ENCODE measurements around the gene MRPL53. TPM values are rescaled to one million over a fixed set of nuclear protein-coding genes. Genes with fewer than 3 reads are reported as not detected.
A peak's percentile ranks its signal among the peaks of the same experiment; 100 is the strongest.

MRPL53 gene
- total and polyA plus RNA-seq, 2 of the 13 experiments (the other 11 are each of a cell fraction or from before 2014, with no cell fraction given): 34.3 to 51.9 TPM

DNA sequence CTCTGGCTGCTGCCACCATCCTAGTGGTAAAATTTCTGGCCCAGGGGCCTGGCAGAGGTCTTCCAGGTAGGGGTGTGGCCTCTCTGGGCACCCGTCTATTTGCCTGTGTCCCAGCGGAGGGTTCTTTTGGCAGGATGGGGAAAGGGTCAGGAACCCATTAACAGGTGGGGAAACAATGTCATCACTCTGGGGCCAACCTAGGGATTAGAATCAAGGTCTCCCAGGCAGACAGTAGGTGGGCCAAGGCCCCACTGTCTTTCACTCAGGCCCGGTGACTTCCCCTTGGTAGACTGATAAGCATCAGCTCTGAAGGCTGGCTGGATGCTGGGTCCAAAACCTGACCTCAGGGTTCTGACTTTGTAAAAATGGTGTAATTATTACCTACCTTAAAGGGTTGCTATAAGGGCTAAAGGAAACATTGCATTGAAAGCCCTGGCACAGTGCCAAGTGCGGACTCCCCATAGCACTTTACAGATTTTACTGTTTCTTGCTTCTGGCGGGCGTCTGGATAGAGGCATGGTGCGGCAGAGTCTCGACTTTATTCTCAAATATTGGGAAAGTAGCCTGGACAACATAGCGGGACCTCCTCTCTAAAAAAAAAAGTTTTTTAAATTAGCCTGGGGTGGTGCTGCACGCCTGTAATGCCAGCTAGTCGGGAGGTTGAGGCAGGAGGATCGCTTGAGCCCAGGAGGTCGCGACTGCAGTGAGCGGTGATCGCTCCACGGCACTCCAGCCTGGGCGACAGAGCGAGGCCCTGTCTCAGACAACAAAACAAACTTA, 24.7 kb upstream of the MRPL53 start (continued):
- TF ChIP-seq, protein P1, sequence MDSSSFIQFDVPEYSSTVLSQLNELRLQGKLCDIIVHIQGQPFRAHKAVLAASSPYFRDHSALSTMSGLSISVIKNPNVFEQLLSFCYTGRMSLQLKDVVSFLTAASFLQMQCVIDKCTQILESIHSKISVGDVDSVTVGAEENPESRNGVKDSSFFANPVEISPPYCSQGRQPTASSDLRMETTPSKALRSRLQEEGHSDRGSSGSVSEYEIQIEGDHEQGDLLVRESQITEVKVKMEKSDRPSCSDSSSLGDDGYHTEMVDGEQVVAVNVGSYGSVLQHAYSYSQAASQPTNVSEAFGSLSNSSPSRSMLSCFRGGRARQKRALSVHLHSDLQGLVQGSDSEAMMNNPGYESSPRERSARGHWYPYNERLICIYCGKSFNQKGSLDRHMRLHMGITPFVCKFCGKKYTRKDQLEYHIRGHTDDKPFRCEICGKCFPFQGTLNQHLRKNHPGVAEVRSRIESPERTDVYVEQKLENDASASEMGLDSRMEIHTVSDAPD (CRISPR knock-in tag; IDR thresholded peaks at IDR 0.05): no peak
- TF ChIP-seq, protein P2, sequence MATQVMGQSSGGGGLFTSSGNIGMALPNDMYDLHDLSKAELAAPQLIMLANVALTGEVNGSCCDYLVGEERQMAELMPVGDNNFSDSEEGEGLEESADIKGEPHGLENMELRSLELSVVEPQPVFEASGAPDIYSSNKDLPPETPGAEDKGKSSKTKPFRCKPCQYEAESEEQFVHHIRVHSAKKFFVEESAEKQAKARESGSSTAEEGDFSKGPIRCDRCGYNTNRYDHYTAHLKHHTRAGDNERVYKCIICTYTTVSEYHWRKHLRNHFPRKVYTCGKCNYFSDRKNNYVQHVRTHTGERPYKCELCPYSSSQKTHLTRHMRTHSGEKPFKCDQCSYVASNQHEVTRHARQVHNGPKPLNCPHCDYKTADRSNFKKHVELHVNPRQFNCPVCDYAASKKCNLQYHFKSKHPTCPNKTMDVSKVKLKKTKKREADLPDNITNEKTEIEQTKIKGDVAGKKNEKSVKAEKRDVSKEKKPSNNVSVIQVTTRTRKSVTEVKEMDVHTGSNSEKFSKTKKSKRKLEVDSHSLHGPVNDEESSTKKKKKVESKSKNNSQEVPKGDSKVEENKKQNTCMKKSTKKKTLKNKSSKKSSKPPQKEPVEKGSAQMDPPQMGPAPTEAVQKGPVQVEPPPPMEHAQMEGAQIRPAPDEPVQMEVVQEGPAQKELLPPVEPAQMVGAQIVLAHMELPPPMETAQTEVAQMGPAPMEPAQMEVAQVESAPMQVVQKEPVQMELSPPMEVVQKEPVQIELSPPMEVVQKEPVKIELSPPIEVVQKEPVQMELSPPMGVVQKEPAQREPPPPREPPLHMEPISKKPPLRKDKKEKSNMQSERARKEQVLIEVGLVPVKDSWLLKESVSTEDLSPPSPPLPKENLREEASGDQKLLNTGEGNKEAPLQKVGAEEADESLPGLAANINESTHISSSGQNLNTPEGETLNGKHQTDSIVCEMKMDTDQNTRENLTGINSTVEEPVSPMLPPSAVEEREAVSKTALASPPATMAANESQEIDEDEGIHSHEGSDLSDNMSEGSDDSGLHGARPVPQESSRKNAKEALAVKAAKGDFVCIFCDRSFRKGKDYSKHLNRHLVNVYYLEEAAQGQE (IDR thresholded peaks at IDR 0.05; ENCODE audit: borderline replicate concordance in 1 of 2, low read depth in 1 of 2, low read length in 2 of 2): no peak
- TF ChIP-seq, protein P3, sequence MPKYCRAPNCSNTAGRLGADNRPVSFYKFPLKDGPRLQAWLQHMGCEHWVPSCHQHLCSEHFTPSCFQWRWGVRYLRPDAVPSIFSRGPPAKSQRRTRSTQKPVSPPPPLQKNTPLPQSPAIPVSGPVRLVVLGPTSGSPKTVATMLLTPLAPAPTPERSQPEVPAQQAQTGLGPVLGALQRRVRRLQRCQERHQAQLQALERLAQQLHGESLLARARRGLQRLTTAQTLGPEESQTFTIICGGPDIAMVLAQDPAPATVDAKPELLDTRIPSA (CRISPR knock-in tag; IDR thresholded peaks at IDR 0.05; ENCODE audit: borderline replicate concordance): no peak
- 0 out of 2 replicates have a peak, but pooled peaks have one; percentile 32 for TF ChIP-seq REL (CRISPR knock-in tag; conservative IDR thresholded peaks at IDR 0.05)
- no peak for TF ChIP-seq E2F5 (CRISPR knock-in tag; conservative IDR thresholded peaks at IDR 0.05)
- TF ChIP-seq ZNF274 (CRISPR knock-in tag; IDR thresholded peaks at IDR 0.05): no peak
- no peak for TF ChIP-seq ZNF550 (CRISPR knock-in tag; IDR thresholded peaks at IDR 0.05; ENCODE audit: borderline replicate concordance)
- no peak for TF ChIP-seq SRF (IDR thresholded peaks at IDR 0.05; ENCODE audit: low read depth, low read length)
- no peak for TF ChIP-seq ZNF546 (CRISPR knock-in tag; conservative IDR thresholded peaks at IDR 0.05)
- no peak for TF ChIP-seq PRMT3 (CRISPR knock-in tag; IDR thresholded peaks at IDR 0.05; ENCODE audit: borderline replicate concordance, low read depth)
- TF ChIP-seq ZNF333 (CRISPR knock-in tag; IDR thresholded peaks at IDR 0.05; ENCODE audit: borderline replicate concordance): no peak; the same call in 1 of the 2 replicates
- TF ChIP-seq ZBED4 (CRISPR knock-in tag; IDR thresholded peaks at IDR 0.05; ENCODE audit: borderline replicate concordance): peak; percentile 67
- TF ChIP-seq ZNF484 (CRISPR knock-in tag; IDR thresholded peaks at IDR 0.05; ENCODE audit: borderline replicate concordance, low read depth): no peak
- no peak; the same call in 1 of the 2 replicates for TF ChIP-seq AKAP8 (CRISPR knock-in tag; IDR thresholded peaks at IDR 0.05)
- no peak; the same call in 1 of the 2 replicates for TF ChIP-seq ZNF160 (CRISPR knock-in tag; IDR thresholded peaks at IDR 0.05)
- peak; percentile 25; the same call in 1 of the 2 replicates for TF ChIP-seq THAP11 (CRISPR knock-in tag; IDR thresholded peaks at IDR 0.05)
- no peak for TF ChIP-seq ZNF460 (CRISPR knock-in tag; IDR thresholded peaks at IDR 0.05; ENCODE audit: borderline replicate concordance)
- TF ChIP-seq MLLT10 (CRISPR knock-in tag; IDR thresholded peaks at IDR 0.05): no peak

Data from HepG2 (cell line).